Hippocampal formation (tissue), 2 donors: ENCODE data around the gene PTDSS2.
"Not testable (repeated sequence)": the region's sequence is repeated elsewhere in the genome, so short reads cannot be mapped to it uniquely, and the experiment has no call there.

ENCODE experiments used
- DNase-seq, 2 donors: peaks; one replicate each; lab custom pipeline; 2025; lab: John Stamatoyannopoulos, UW

Gene PTDSS2

GRCh38 chr11:413120-414081 is 36.7 kb upstream of the PTDSS2 start:
- no peak for DNase-seq

GRCh38 chr11:414318-414857 is 35.7 kb upstream of the PTDSS2 start:
- no peak for DNase-seq

GRCh38 chr11:415640-416041 is 34.4 kb upstream of the PTDSS2 start:
- no peak for DNase-seq

- DNase-seq, result no peak
These were observed 33.9 kb upstream of the PTDSS2 start for GRCh38 chr11:416051-416756.

GRCh38 chr11:416757-417621 is 33.1 kb upstream of the PTDSS2 start:
- no peak for DNase-seq

GRCh38 chr11:417652-418342 is 32.3 kb upstream of the PTDSS2 start:
- DNase-seq, result no peak

GRCh38 chr11:418343-419247 is 31.5 kb upstream of the PTDSS2 start:
- no peak for DNase-seq

GRCh38 chr11:419248-420005 is 30.7 kb upstream of the PTDSS2 start:
- DNase-seq, result no peak

GRCh38 chr11:420054-420910 is 29.8 kb upstream of the PTDSS2 start:
- DNase-seq, result no peak

GRCh38 chr11:420911-421321 is 29.2 kb upstream of the PTDSS2 start:
- DNase-seq, result no peak

GRCh38 chr11:422249-422656 is 27.8 kb upstream of the PTDSS2 start:
- DNase-seq, result no peak

- DNase-seq, result no peak
These were observed 25.8 kb upstream of the PTDSS2 start for GRCh38 chr11:424232-424631.

- DNase-seq, result not testable (repeated sequence)
These were observed 25.3 kb upstream of the PTDSS2 start for GRCh38 chr11:424766-425165.

GRCh38 chr11:425301-425700 is 24.8 kb upstream of the PTDSS2 start:
- DNase-seq, result no peak

- DNase-seq, result no peak
These were observed 23.2 kb upstream of the PTDSS2 start for GRCh38 chr11:426851-427250.

GRCh38 chr11:428295-428694 is 21.8 kb upstream of the PTDSS2 start:
- DNase-seq, result no peak

GRCh38 chr11:429391-429790 is 20.7 kb upstream of the PTDSS2 start:
- DNase-seq, result no peak

GRCh38 chr11:429931-430456 is 20.1 kb upstream of the PTDSS2 start:
- DNase-seq, result no peak
